Brain microvascular endothelial cell (primary cell): ENCODE measurements around the gene SLC38A6.
"Not testable (repeated sequence)": the region's sequence is repeated elsewhere in the genome, so short reads cannot be mapped to it uniquely, and the experiment has no call there.

Experiments
- DNase-seq: peaks from one replicate; pipeline ENCODE4 v3.0.0-alpha.2; 2020
- H3K27ac ChIP-seq: fragments of 250-450 bp; sonication (Bioruptor Pico); 2 replicates; pipeline ENCODE4 v1.5.1; 2020; ENCODE audit warnings: mild to moderate bottlenecking, moderate library complexity
- H3K27me3 ChIP-seq: fragments of 250-450 bp; sonication (Bioruptor Pico); replicated peaks from 2 replicates; pipeline ENCODE4 v1.5.1; 2020; ENCODE audit warnings: mild to moderate bottlenecking
- H3K36me3 ChIP-seq: fragments of 250-450 bp; sonication (Bioruptor Pico); replicated peaks from 2 replicates; pipeline ENCODE4 v1.5.1; 2020; ENCODE audit warnings: mild to moderate bottlenecking
- H3K4me3 ChIP-seq: 2 replicates; pipeline ENCODE4 v1.5.1; 2011; ENCODE audit warnings: low read depth, mild to moderate bottlenecking, control low read depth, low read length, moderate library complexity
- CTCF ChIP-seq: IDR thresholded peaks from 2 replicates; pipeline ENCODE4 v1.5.1; 2011; ENCODE audit warnings: low read depth, mild to moderate bottlenecking, moderate library complexity, low read length, control low read depth, inconsistent platforms; ENCODE audit errors: missing control alignments
- in situ Hi-C: cut with HindIII; loops from 2 replicates; pipeline ENCODE4 v1.10.0; 2017; ENCODE audit warnings: low sequenced_read_pairs, low pct_ligation_motif_present

The SLC38A6 gene

GRCh38 chr14:61051621-61052020, 70.6 kb downstream of the SLC38A6 start:
- DNase-seq: no peak
- in situ Hi-C loops: no loop called here
- Histone ChIP-seq H3K27ac (no peak overlapping the region), H3K27me3 (no peaks in the 10 kb centered on the region), H3K4me3 (no peak overlapping the region), H3K36me3 (no peaks in the 10 kb centered on the region)
- no peak for TF ChIP-seq CTCF

GRCh38 chr14:61063461-61063860, 82.4 kb downstream of the SLC38A6 start:
- in situ Hi-C loops: no loop called here
- H3K4me3 ChIP-seq: no peak overlapping the region
- no peak for TF ChIP-seq CTCF
- H3K36me3 ChIP-seq: no peaks in the 10 kb centered on the region
- DNase-seq: no peak
- H3K27ac ChIP-seq: no peak overlapping the region
- H3K27me3 ChIP-seq: no peaks in the 10 kb centered on the region

GRCh38 chr14:61064210-61064609, 83.2 kb downstream of the SLC38A6 start:
- H3K27me3 ChIP-seq: no peaks in the 10 kb centered on the region
- no peaks in the 10 kb centered on the region for H3K36me3 ChIP-seq
- in situ Hi-C loops: no loop called here
- H3K27ac ChIP-seq: no peak overlapping the region
- no peak overlapping the region for H3K4me3 ChIP-seq
- no peak for DNase-seq
- TF ChIP-seq CTCF: no peak

- no peaks in the 10 kb centered on the region for H3K27me3 ChIP-seq
- no peak for DNase-seq
- no peaks in the 10 kb centered on the region for H3K36me3 ChIP-seq
- H3K27ac ChIP-seq: no peak overlapping the region
- no peak overlapping the region for H3K4me3 ChIP-seq
- no peak for TF ChIP-seq CTCF
- in situ Hi-C loops: no loop called here
Observed at GRCh38 chr14:61064856-61065255, 83.8 kb downstream of the SLC38A6 start.

- in situ Hi-C loops: no loop called here
- Histone ChIP-seq H3K36me3 (no peaks in the 10 kb centered on the region), H3K27me3 (no peaks in the 10 kb centered on the region), H3K4me3 (no peak overlapping the region), H3K27ac (no peak overlapping the region)
- no peak for TF ChIP-seq CTCF
- no peak for DNase-seq
Observed at GRCh38 chr14:61065656-61066055, 84.6 kb downstream of the SLC38A6 start.

GRCh38 chr14:61072442-61072841, 91.4 kb downstream of the SLC38A6 start:
- DNase-seq, H3K27me3 ChIP-seq, H3K4me3 ChIP-seq, H3K27ac ChIP-seq, in situ Hi-C loops, H3K36me3 ChIP-seq: not testable (repeated sequence)
